Suppressor macrophage treated with lipopolysaccharide for 1 hour (primary cell): Measurements from ENCODE around the gene LYVE1.

Experiments used
- DNase-seq, 3 donors: peaks; one replicate each; pipeline ENCODE4 v3.0.0-alpha.2; 2020 to 2022

LYVE1 gene

GRCh38 chr11:10519630-10520029, 48.8 kb downstream of the LYVE1 start:
- no peak for DNase-seq

- DNase-seq: peak in 1 of 3 donors; percentile 35
Measured at GRCh38 chr11:10518891-10519290, 49.6 kb downstream of the LYVE1 start.

GRCh38 chr11:10518123-10518522, 50.3 kb downstream of the LYVE1 start:
- DNase-seq: no peak

- DNase-seq: no peak
Measured at GRCh38 chr11:10515418-10515817, 53.0 kb downstream of the LYVE1 start.

GRCh38 chr11:10514709-10515108, 53.8 kb downstream of the LYVE1 start:
- DNase-seq: no peak

- peak in 2 of 3 donors; percentile 52 to 55 for DNase-seq
Measured at GRCh38 chr11:10514202-10514601, 54.3 kb downstream of the LYVE1 start.

GRCh38 chr11:10511181-10511621, 57.3 kb downstream of the LYVE1 start:
- no peak for DNase-seq
